ENCODE data around the gene SLC35F3.

SLC35F3 gene

DNA sequence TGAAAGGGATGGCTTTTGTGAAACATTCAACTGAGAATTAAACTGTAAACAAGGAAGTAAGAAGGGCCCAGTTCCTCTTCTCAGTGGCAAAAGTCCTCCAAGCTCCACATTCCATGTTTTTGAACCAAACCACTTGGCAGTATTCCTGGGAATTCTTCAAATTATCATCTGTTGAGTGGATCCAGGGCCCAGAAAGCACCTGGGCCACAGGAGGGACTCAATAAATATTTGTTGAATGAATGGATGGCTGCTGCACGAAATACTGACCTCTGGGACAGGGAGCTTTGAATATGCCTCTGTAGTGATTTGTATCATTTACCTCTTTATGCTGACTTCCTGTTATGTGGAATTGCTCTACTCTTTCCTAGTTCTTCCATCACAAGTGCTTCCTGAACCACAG, 4.7 kb downstream of the SLC35F3 start:
- no peak overlapping the region for H3K4me3 ChIP-seq (ENCODE audit: low read length)
- H3K4me1 ChIP-seq (ENCODE audit: control insufficient read depth, low read length): no peaks in the 10 kb centered on the region
- H3K27me3 ChIP-seq (ENCODE audit: control insufficient read depth, low read length): no peaks in the 10 kb centered on the region
- H3K9me3 ChIP-seq (ENCODE audit: control insufficient read depth, insufficient read depth, low read length): no peaks in the 10 kb centered on the region
- no peaks in the 10 kb centered on the region for H3K9me2 ChIP-seq (replicated peaks; ENCODE audit: control insufficient read depth, low read length)
- no peaks in the 10 kb centered on the region for H3K36me3 ChIP-seq (ENCODE audit: control insufficient read depth, low read length)
- H3K27ac ChIP-seq (ENCODE audit: low read depth, low read length): no peak overlapping the region
- H3K4me2 ChIP-seq (ENCODE audit: low read length): no peak overlapping the region
- no peaks in the 10 kb centered on the region for H3F3A ChIP-seq (ENCODE audit: control insufficient read depth, insufficient read depth)
- H4K20me1 ChIP-seq (ENCODE audit: control insufficient read depth, insufficient read depth, low read depth, low read length): no peaks in the 10 kb centered on the region
- H3K79me2 ChIP-seq (ENCODE audit: control insufficient read depth, low read length): no peaks in the 10 kb centered on the region
- TF ChIP-seq EZH2phosphoT487 (IDR thresholded peaks at IDR 0.05; ENCODE audit: borderline replicate concordance, low read length): no peak
- TF ChIP-seq, protein P1, sequence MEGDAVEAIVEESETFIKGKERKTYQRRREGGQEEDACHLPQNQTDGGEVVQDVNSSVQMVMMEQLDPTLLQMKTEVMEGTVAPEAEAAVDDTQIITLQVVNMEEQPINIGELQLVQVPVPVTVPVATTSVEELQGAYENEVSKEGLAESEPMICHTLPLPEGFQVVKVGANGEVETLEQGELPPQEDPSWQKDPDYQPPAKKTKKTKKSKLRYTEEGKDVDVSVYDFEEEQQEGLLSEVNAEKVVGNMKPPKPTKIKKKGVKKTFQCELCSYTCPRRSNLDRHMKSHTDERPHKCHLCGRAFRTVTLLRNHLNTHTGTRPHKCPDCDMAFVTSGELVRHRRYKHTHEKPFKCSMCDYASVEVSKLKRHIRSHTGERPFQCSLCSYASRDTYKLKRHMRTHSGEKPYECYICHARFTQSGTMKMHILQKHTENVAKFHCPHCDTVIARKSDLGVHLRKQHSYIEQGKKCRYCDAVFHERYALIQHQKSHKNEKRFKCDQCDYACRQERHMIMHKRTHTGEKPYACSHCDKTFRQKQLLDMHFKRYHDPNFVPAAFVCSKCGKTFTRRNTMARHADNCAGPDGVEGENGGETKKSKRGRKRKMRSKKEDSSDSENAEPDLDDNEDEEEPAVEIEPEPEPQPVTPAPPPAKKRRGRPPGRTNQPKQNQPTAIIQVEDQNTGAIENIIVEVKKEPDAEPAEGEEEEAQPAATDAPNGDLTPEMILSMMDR (IDR thresholded peaks at IDR 0.05; ENCODE audit: low read depth, low read length, poor library complexity, severe bottlenecking): no peak

DNA sequence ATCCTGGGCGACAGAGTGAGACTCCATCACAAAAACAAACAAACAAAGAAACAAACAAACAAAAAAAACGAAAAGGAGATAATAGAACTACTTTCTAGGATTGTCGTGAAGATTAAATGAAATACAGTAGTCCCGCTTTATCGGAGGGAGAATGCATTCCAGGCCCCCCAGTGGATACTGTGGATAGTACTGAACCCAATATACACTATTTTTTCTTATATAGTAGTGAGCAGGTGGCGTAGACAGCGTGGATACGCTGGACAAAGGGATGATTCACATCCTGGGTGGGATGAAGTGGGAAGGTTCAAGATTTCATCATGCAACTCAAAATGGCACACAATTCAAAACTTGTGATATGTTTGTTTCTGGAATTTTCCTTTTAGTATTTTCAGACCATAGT, 8.0 kb downstream of the SLC35F3 start:
- Histone ChIP-seq H3K4me1 (ENCODE audit: control insufficient read depth, low read length) (no peaks in the 10 kb centered on the region), H4K20me1 (ENCODE audit: control insufficient read depth, insufficient read depth, low read depth, low read length) (no peaks in the 10 kb centered on the region), H3K4me2 (ENCODE audit: low read length) (no peak overlapping the region), H3F3A (ENCODE audit: control insufficient read depth, insufficient read depth) (no peaks in the 10 kb centered on the region), H3K36me3 (ENCODE audit: control insufficient read depth, low read length) (no peaks in the 10 kb centered on the region), H3K79me2 (ENCODE audit: control insufficient read depth, low read length) (no peaks in the 10 kb centered on the region), H3K9me3 (ENCODE audit: control insufficient read depth, insufficient read depth, low read length) (no peaks in the 10 kb centered on the region), H3K9me2 (replicated peaks; ENCODE audit: control insufficient read depth, low read length) (no peaks in the 10 kb centered on the region), H3K27me3 (ENCODE audit: control insufficient read depth, low read length) (no peaks in the 10 kb centered on the region), H3K4me3 (ENCODE audit: low read length) (no peak overlapping the region), H3K27ac (ENCODE audit: low read depth, low read length) (no peak overlapping the region)
- TF ChIP-seq EZH2phosphoT487 (IDR thresholded peaks at IDR 0.05; ENCODE audit: borderline replicate concordance, low read length): no peak
- TF ChIP-seq, protein P1 (IDR thresholded peaks at IDR 0.05; ENCODE audit: low read depth, low read length, poor library complexity, severe bottlenecking): no peak

DNA sequence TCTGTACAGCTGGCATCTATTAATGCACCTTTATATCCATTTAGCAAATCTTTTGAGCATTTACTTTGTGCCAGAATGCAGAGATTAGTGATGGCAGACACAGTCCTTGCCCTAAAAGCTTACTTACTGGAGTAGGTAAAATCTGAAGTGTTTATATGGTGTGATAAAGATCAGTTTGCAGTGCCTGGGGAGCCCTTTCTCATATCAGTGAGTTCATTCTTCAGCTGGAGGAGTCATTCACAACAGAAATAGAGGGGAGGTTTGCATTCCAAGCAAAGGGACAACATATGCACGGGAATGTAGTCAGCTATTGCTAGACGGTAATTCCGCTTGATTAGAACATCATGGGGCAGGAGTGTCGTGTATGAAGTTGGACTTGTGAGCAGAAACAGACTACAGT, 8.4 kb downstream of the SLC35F3 start:
- Histone ChIP-seq H3K9me3 (ENCODE audit: control insufficient read depth, insufficient read depth, low read length) (no peaks in the 10 kb centered on the region), H3K27me3 (ENCODE audit: control insufficient read depth, low read length) (no peaks in the 10 kb centered on the region), H3K4me2 (ENCODE audit: low read length) (no peak overlapping the region), H3K4me3 (ENCODE audit: low read length) (no peak overlapping the region), H3F3A (ENCODE audit: control insufficient read depth, insufficient read depth) (no peaks in the 10 kb centered on the region), H3K27ac (ENCODE audit: low read depth, low read length) (no peak overlapping the region), H3K9me2 (replicated peaks; ENCODE audit: control insufficient read depth, low read length) (no peaks in the 10 kb centered on the region), H3K4me1 (ENCODE audit: control insufficient read depth, low read length) (no peaks in the 10 kb centered on the region), H3K79me2 (ENCODE audit: control insufficient read depth, low read length) (no peaks in the 10 kb centered on the region), H3K36me3 (ENCODE audit: control insufficient read depth, low read length) (no peaks in the 10 kb centered on the region), H4K20me1 (ENCODE audit: control insufficient read depth, insufficient read depth, low read depth, low read length) (no peaks in the 10 kb centered on the region)
- TF ChIP-seq EZH2phosphoT487 (IDR thresholded peaks at IDR 0.05; ENCODE audit: borderline replicate concordance, low read length): no peak
- TF ChIP-seq, protein P1 (IDR thresholded peaks at IDR 0.05; ENCODE audit: low read depth, low read length, poor library complexity, severe bottlenecking): no peak

DNA sequence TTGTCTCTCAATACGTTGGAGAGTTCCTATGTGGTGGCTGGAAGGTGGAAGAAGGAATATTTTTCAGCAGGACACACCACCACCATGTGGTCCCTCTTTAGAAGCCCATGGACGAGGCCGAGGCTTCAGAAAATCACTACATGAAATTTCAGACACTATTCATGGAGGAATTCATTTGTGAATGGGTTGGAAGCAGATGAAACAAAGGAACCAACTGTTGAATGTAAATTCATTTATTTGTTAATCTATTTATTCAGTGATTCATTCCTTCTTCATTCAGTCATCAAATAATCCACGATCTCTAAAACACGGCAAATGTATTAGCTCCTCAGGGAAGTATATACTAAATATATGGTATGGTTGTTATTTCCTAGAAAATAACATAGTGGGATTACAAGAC, 12.2 kb downstream of the SLC35F3 start:
- H3K4me3 ChIP-seq (ENCODE audit: low read length): no peak overlapping the region
- no peaks in the 10 kb centered on the region for H4K20me1 ChIP-seq (ENCODE audit: control insufficient read depth, insufficient read depth, low read depth, low read length)
- H3K4me2 ChIP-seq (ENCODE audit: low read length): no peak overlapping the region
- no peaks in the 10 kb centered on the region for H3K79me2 ChIP-seq (ENCODE audit: control insufficient read depth, low read length)
- no peak overlapping the region for H3K27ac ChIP-seq (ENCODE audit: low read depth, low read length)
- no peaks in the 10 kb centered on the region for H3K9me2 ChIP-seq (replicated peaks; ENCODE audit: control insufficient read depth, low read length)
- H3K4me1 ChIP-seq (ENCODE audit: control insufficient read depth, low read length): no peaks in the 10 kb centered on the region
- H3K27me3 ChIP-seq (ENCODE audit: control insufficient read depth, low read length): no peaks in the 10 kb centered on the region
- H3K36me3 ChIP-seq (ENCODE audit: control insufficient read depth, low read length): no peaks in the 10 kb centered on the region
- H3K9me3 ChIP-seq (ENCODE audit: control insufficient read depth, insufficient read depth, low read length): no peaks in the 10 kb centered on the region
- TF ChIP-seq, protein P1 (IDR thresholded peaks at IDR 0.05; ENCODE audit: low read depth, low read length, poor library complexity, severe bottlenecking): no peak
- TF ChIP-seq EZH2phosphoT487 (IDR thresholded peaks at IDR 0.05; ENCODE audit: borderline replicate concordance, low read length): no peak
- no peaks in the 10 kb centered on the region for H3F3A ChIP-seq (ENCODE audit: control insufficient read depth, insufficient read depth)
